IgD-negative memory B cell (primary cell): ENCODE data around the gene ATRN. TPM values are rescaled to one million over a fixed set of nuclear protein-coding genes. Genes with fewer than 3 reads are reported as not detected.

Source experiments
- H3K27ac Mint-ChIP-seq, 3 donors: one replicate each; pipeline ENCODE4 v1.8.0; 2020 to 2022; ENCODE audit warnings: mild to moderate bottlenecking in 3 of 3, mixed read lengths in 3 of 3, moderate library complexity in 1 of 3
- H3K27me3 Mint-ChIP-seq: one replicate; pipeline ENCODE4 v1.8.0; 2021; ENCODE audit warnings: mixed read lengths
- H3K36me3 Mint-ChIP-seq: one replicate; pipeline ENCODE4 v1.8.0; 2020; ENCODE audit warnings: mild to moderate bottlenecking, mixed read lengths
- H3K4me1 Mint-ChIP-seq, 3 donors: one replicate each; pipeline ENCODE4 v1.8.0; 2020 to 2022; ENCODE audit warnings: mixed read lengths in 3 of 3, mild to moderate bottlenecking in 1 of 3
- H3K4me3 Mint-ChIP-seq, 4 donors: one replicate each; pipeline ENCODE4 v1.8.0; 2020 to 2022; ENCODE audit warnings: mild to moderate bottlenecking in 4 of 4, mixed read lengths in 4 of 4, moderate library complexity in 3 of 4
- H3K9me3 Mint-ChIP-seq, 3 donors: one replicate each; pipeline ENCODE4 v1.8.0; 2020 to 2021; ENCODE audit warnings: mixed read lengths in 3 of 3, mild to moderate bottlenecking in 1 of 3
- polyA plus RNA-seq: library from polyadenylated mRNA; unstranded; fragments of 300-500 nt; fragmentation: Illumina TruSeq; gene quantifications from one replicate; pipeline ENCODE4 v1.2.3, GENCODE V29; 2021

ATRN gene
- polyA plus RNA-seq, 1 donor from 2014 or later = 7.7 TPM

GRCh38 chr20:3654326-3655130 lies 183.7 kb downstream of the ATRN start:
- Mint-ChIP-seq H3K4me1 (peaks cover 6 to 10% (median 9%) of the 10 kb centered on the region in 3 donors), H3K27me3 (peaks cover 11% of the 10 kb centered on the region), H3K9me3 (peaks cover 0 to 10% (median 4%) of the 10 kb centered on the region in 3 donors), H3K4me3 (peak overlapping the region in 1 of 4 donors; percentile 15), H3K36me3 (no peaks in the 10 kb centered on the region), H3K27ac (peak overlapping the region in 1 of 3 donors; percentile 63)

GRCh38 chr20:3655131-3655405 lies 184.2 kb downstream of the ATRN start:
- no peak overlapping the region for H3K4me3 Mint-ChIP-seq
- H3K4me1 Mint-ChIP-seq = peaks cover 6 to 10% (median 9%) of the 10 kb centered on the region in 3 donors
- peaks cover 0 to 10% (median 4%) of the 10 kb centered on the region in 3 donors for H3K9me3 Mint-ChIP-seq
- no peak overlapping the region for H3K27ac Mint-ChIP-seq
- no peaks in the 10 kb centered on the region for H3K36me3 Mint-ChIP-seq
- peaks cover 11% of the 10 kb centered on the region for H3K27me3 Mint-ChIP-seq

DNA sequence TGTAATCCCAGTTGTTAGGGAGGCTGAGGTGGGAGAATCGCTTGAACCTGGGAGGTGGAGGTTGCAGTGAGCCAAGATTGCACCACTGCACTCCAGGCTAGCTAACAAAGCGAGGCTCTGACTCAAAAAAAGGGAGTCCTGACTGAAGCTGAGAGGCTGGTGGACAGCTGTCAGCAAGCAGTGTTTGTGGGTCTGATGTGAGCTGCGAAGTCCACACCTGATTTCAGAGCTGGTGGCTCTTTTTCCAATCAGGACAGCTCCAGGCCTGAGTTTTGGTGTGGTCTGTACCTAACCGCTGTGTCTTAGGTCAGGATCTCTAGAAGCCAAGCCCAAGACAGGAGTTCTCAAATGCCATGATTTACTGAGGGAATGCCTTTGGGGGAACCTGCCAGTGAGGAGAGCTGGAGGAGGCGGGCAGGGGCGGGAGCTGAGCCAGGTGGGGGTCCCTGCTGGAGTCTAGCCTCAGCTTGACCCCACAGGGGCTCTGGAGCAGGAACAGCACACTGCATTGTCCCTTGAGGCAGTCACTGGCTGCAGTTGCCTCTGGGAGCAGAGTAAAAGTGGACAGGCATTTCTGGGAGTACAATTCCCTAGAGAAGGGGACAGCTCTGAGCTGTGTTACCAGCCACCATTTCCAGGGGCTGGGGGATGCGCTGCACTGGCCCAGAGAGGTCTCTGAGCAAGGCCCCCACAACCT lies 187.3 kb downstream of the ATRN start:
- H3K27me3 Mint-ChIP-seq = peaks cover 26% of the 10 kb centered on the region
- H3K27ac Mint-ChIP-seq = peak overlapping the region in 1 of 3 donors; percentile 43
- peak overlapping the region in 1 of 4 donors; percentile 57 for H3K4me3 Mint-ChIP-seq
- H3K36me3 Mint-ChIP-seq = no peaks in the 10 kb centered on the region
- H3K4me1 Mint-ChIP-seq = peaks cover 6 to 8% (median 8%) of the 10 kb centered on the region in 3 donors
- peaks cover 0 to 7% (median 0%) of the 10 kb centered on the region in 3 donors for H3K9me3 Mint-ChIP-seq

DNA sequence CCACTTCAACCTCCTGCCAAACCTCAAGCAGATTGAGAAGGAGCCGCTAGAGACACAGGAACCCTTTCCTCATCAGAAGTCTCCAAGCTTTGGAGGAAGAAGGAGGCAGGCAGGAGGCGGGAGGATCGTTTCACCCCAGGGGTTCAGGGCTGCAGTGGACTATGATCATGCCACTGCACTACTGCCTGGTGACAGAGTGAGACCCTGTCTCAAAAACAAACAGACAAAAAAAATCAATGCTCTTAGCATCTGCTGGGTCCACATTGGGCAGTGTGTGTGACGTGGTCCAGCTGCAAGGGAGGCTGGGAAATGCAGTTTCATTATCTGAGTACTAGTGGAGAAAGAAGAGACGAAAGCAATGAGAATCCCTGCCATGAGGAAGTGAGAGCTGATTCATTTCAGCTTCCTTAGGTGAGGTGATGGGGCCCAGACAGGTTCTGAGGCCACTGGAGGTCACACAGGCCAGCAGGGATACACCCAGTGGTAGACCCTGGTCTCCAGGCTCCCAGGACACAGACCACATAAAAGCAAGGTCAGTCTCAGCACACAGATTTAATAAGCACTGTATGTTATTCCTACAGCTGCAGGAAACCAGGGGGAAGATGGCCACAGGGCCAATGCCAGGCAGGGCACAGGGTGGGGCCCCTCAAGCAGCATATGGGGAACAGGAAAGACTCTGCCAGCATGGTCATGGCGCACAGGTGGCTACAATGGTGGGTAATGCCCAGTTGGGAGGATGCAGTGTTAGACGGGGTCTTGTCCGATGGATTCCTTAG lies 188.1 kb downstream of the ATRN start:
- Mint-ChIP-seq H3K27me3 (peaks cover 29% of the 10 kb centered on the region), H3K4me1 (peaks cover 6 to 8% (median 8%) of the 10 kb centered on the region in 3 donors), H3K36me3 (no peaks in the 10 kb centered on the region), H3K9me3 (peaks cover 0 to under 1% (median 0%) of the 10 kb centered on the region in 3 donors), H3K27ac (peak overlapping the region in 1 of 3 donors; percentile 43), H3K4me3 (peak overlapping the region in 2 of 4 donors; percentile 57 to 76)

- Mint-ChIP-seq H3K4me1 (peaks cover 6 to 9% (median 8%) of the 10 kb centered on the region in 3 donors), H3K36me3 (no peaks in the 10 kb centered on the region), H3K27ac (no peak overlapping the region), H3K9me3 (no peaks in the 10 kb centered on the region), H3K27me3 (peaks cover 29% of the 10 kb centered on the region), H3K4me3 (peak overlapping the region in 1 of 4 donors; percentile 23)
These were observed 188.9 kb downstream of the ATRN start for GRCh38 chr20:3659492-3660261.

DNA sequence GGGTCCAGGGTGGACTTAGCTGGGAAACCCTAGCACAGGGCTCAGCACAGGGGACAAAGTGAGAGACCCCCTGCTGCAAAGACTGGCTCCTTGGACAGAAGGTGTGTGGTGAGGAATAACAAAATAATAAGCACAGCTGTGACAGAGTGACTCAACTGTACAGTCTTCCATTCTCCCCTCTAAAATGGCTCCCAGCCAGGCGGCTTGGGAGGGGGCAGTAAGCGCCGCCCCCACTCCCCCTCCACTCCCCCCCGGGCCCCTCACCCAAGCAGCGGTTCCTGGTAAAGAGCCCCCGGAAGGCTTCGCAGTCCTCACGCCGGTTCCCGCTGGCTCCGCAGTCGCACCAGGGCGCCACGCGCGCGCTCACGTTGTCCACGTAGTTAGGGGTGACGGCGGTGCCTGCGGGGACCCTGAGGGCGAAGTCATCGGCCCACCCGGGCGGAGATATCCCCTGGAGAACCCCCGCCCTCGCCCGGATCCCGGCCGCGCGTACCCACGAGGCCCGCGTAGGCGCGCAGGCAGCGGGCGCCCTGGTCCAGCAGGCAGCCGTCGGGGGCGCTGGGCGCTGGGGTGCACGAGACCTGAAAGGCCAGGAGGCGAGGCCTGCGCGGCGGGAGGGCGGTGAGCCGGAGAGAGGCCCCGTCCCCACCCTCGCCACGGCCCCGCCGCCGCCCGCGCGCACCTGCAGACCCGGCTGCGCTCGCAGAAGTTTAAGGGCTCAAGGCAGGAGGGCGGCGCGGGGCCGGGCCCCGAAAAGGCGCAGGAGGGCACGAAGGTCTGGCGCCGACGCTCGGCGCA lies 189.6 kb downstream of the ATRN start:
- Mint-ChIP-seq H3K36me3 (no peaks in the 10 kb centered on the region), H3K9me3 (no peaks in the 10 kb centered on the region), H3K4me1 (peaks cover 10 to 13% (median 12%) of the 10 kb centered on the region in 3 donors), H3K27me3 (peaks cover 29% of the 10 kb centered on the region), H3K27ac (no peak overlapping the region), H3K4me3 (peak overlapping the region in 1 of 4 donors; percentile 23)

DNA sequence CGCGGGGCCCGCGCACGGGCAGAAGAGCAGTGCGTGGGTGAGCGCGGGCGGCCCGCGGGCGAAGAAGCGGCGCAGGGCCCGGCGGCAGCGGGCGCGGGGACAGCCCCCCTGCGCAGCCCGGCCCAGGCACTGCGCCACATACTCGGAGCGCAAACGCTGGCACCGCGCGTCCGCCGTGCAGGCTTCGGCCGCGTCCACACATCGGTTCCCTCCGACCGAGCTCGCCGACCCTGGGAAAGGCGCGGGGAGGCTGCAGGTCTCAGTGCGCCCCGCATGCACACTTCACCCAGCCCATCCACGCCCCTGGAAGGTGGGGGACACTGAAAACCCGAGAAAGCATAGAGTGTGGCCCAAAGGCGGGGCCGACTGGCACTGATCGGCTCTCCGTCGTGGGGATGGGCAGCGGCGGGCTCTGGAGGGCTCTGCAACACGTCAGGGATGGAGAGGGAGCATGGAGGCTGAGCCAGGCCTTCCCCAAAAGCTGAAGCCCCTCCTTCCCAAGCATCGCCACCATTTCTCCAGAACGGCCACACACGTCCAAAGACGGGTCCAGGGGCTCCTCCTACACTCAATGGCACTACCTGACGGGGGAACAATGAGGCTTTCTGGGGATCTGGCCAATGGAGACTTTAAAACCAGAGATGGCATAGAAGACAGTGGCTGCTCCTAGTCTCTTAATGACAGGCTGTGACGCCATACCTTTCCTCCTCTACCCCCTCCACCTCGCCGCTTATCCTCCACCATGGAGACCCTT lies 190.4 kb downstream of the ATRN start:
- Mint-ChIP-seq H3K36me3 (no peaks in the 10 kb centered on the region), H3K4me1 (peaks cover 10 to 18% (median 15%) of the 10 kb centered on the region in 3 donors), H3K27ac (no peak overlapping the region), H3K9me3 (no peaks in the 10 kb centered on the region), H3K4me3 (no peak overlapping the region), H3K27me3 (peaks cover 29% of the 10 kb centered on the region)

- H3K27ac Mint-ChIP-seq = no peak overlapping the region
- no peaks in the 10 kb centered on the region for H3K36me3 Mint-ChIP-seq
- peaks cover 30% of the 10 kb centered on the region for H3K27me3 Mint-ChIP-seq
- no peak overlapping the region for H3K4me3 Mint-ChIP-seq
- H3K9me3 Mint-ChIP-seq = no peaks in the 10 kb centered on the region
- peaks cover 10 to 18% (median 15%) of the 10 kb centered on the region in 3 donors for H3K4me1 Mint-ChIP-seq
These were observed 191.2 kb downstream of the ATRN start for GRCh38 chr20:3661814-3662665.

GRCh38 chr20:3663031-3663701 lies 192.3 kb downstream of the ATRN start, which contains the start of gene GFRA4:
GFRA4 (minus strand) TSS chr20:3663399; CDS start chr20:3663399, 0 bp downstream.
- peak within 1 kb of the TSS in 1 of 3 donors; percentile 76 for H3K27ac Mint-ChIP-seq
- H3K36me3 Mint-ChIP-seq = no peaks in the 10 kb centered on the region
- H3K9me3 Mint-ChIP-seq = no peaks in the 10 kb centered on the region
- H3K4me1 Mint-ChIP-seq = peaks cover 10 to 20% (median 15%) of the 10 kb centered on the region in 3 donors
- peak within 1 kb of the TSS in 1 of 4 donors; percentile 0 for H3K4me3 Mint-ChIP-seq
- peaks cover 27% of the 10 kb centered on the region for H3K27me3 Mint-ChIP-seq

DNA sequence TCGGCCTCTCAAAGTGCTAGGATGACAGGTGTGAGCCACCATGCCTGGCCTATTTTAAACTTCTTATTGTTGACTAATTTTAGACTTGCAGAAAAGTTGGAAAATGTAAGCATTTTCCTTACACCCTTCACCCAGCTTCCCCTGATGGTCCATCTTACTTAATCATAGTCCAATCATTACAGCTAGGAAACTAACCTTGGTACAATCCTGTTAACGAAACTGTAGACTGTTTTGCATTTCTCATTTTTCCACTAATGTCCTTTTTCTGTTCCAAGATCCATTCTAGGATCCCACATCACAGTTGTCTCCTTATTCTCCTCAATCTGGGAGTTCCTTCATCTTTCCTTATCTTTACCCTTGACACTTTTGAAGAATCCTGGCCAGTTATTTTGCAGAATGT lies 193.0 kb downstream of the ATRN start:
- no peaks in the 10 kb centered on the region for H3K9me3 Mint-ChIP-seq
- peaks cover 29% of the 10 kb centered on the region for H3K27me3 Mint-ChIP-seq
- H3K27ac Mint-ChIP-seq = no peak overlapping the region
- no peaks in the 10 kb centered on the region for H3K36me3 Mint-ChIP-seq
- peaks cover 6 to 18% (median 12%) of the 10 kb centered on the region in 3 donors for H3K4me1 Mint-ChIP-seq
- H3K4me3 Mint-ChIP-seq = peak overlapping the region in 1 of 4 donors; percentile 0

- Mint-ChIP-seq H3K4me3 (peak overlapping the region in 2 of 4 donors; percentile 31 to 77), H3K36me3 (no peaks in the 10 kb centered on the region), H3K27ac (no peak overlapping the region), H3K9me3 (no peaks in the 10 kb centered on the region), H3K27me3 (peaks cover 40% of the 10 kb centered on the region), H3K4me1 (peaks cover 3 to 12% (median 7%) of the 10 kb centered on the region in 3 donors)
These were observed 196.7 kb downstream of the ATRN start for GRCh38 chr20:3667434-3668037.
